Fibroblast of pulmonary artery (primary cell): ENCODE data around the gene CMTM2.

Experiments used
- DNase-seq: peaks from one replicate; pipeline ENCODE4 v3.0.0-alpha.2; 2010; ENCODE audit warnings: low read depth
- H3K4me3 ChIP-seq: replicated peaks from 2 replicates; pipeline ENCODE4 v1.5.1; 2011; ENCODE audit warnings: low read depth, mild to moderate bottlenecking, control low read depth, low read length, moderate library complexity
- TF ChIP-seq, protein P1 (sequence below): IDR thresholded peaks from 2 replicates; pipeline ENCODE4 v1.5.1; 2011; ENCODE audit warnings: mild to moderate bottlenecking, control low read depth, low read length, inconsistent platforms; ENCODE audit errors: missing control alignments

The CMTM2 gene

DNA sequence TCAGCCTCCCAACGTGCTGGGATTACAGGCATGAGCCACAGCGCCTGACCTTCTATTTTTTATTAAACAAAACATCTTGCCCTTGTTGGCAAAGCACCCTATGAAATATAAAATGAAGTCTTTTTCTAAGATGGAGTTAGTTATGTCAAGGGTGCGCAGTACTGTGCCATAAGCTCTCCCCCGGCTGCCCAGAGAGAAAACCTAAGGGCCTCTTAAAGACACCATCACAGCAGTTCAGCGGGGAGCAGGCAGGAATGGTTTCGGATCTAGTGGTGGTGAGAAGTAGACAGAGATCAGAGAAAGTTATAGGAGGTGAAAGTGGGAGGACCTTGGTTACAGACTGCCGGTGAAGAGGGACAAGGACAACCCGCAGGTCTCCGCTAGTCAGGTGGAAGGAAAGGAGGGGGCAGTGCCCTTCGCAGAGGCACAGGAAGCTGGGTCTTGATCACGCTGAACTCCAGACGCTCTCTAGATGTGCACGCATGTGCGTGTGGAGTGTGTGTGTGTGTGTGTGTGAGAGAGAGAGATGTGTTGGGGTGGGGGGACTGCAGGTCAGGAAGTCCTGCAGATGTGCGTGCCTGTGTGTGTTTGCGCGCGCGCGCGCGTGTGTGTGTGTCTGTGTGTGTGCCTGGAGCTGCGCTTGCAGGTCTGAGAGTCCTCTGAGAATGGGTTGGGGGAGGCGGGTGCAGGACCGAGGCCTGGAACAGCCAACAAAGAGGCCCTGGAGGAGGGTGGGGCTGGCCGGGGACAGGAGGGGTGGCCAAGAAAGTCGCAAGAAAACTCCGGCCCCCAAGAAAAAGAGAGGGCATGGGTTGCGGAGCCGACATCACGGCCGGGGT is 24.5 kb downstream of the CMTM2 start:
- TF ChIP-seq, protein P1, sequence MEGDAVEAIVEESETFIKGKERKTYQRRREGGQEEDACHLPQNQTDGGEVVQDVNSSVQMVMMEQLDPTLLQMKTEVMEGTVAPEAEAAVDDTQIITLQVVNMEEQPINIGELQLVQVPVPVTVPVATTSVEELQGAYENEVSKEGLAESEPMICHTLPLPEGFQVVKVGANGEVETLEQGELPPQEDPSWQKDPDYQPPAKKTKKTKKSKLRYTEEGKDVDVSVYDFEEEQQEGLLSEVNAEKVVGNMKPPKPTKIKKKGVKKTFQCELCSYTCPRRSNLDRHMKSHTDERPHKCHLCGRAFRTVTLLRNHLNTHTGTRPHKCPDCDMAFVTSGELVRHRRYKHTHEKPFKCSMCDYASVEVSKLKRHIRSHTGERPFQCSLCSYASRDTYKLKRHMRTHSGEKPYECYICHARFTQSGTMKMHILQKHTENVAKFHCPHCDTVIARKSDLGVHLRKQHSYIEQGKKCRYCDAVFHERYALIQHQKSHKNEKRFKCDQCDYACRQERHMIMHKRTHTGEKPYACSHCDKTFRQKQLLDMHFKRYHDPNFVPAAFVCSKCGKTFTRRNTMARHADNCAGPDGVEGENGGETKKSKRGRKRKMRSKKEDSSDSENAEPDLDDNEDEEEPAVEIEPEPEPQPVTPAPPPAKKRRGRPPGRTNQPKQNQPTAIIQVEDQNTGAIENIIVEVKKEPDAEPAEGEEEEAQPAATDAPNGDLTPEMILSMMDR, result no peak
- DNase-seq, result peak; percentile 66
- peak overlapping the region; percentile 68 for H3K4me3 ChIP-seq

DNA sequence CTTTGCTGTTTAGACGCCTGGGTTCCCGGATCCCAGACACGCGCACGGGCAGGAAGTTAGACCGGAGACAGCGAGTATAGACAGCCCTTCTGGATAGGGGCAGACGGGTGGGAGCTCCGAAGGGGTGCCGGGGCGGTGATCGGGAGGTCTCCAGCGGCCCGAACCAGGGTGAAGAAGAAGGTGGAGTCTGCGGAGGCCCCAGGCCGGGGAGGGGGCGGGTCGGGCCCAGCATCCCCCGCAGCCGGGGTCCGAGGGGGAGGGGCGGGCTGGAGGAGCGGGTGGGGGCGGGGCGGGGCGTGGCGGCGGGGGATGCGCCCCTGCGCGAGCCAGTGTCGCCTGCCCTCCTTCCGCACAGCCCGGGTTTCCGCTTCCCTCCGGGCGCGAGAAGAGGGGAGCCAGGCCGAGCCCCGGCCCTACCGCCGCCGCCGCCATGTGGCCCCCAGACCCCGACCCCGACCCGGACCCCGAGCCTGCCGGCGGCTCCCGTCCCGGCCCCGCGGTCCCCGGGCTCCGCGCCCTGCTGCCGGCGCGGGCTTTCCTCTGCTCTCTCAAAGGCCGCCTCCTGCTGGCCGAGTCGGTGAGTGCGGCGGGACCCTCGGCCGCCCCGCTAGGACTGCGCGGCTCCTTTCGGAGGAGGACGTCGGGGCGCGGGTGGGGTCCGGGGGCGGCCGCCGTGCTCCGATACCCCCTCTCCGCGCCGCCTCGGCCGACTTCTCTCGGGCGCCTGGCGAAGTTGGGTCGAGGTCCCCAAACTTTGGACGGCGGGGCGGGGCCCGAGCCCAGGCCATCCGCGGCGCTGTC is 25.3 kb downstream of the CMTM2 start, which contains the start of gene CMTM3:
CMTM3 (plus strand) TSS at position 329 of the 801 bp plus-strand sequence; CDS start at position 431, 102 bp downstream.
- TF ChIP-seq, protein P1, result peak; percentile 41
- H3K4me3 ChIP-seq, result peak within 1 kb of the TSS; percentile 68
- DNase-seq, result peak; percentile 64

DNA sequence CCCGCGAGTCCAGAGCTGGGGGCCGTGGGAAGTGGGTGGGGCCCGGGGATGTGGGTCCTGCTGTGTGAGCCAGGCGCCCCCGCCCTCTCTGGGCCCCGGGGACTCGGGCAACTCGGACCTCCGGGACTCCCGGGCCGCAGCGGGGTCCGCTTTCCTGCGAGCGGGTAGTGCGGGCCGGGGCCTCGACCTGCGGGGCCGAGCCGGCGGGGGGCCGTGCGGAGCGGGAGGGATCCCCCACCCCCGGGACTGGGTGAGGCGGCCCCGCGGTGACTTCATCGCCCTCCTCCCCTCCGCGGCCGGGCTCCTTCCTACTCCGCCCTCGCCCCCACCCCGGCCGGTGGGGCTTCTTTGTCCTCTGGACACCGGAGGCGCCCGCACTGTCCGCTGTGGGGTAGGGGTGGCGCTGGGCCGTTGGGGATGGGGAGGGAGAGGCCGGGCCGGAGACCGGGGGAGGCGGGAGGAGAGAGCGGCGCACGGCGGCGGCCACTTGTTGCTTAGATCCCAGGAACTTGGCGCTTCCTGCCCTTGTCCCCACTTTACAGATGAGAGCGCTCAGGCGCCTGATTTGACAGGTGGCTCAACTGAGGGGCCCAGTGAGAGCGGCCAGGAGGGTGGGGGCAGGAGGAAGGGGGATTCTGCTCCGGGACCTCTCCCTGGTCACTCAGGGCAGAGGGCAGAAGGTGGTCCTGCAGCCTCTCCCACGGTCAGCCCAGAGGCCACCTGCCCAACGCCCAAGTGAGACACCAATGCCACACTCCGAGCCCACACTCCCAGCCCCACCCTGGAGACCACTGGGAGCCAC is 26.1 kb downstream of the CMTM2 start:
- DNase-seq, result peak; percentile 28
- H3K4me3 ChIP-seq, result peak overlapping the region; percentile 68
- TF ChIP-seq, protein P1, result no peak

DNA sequence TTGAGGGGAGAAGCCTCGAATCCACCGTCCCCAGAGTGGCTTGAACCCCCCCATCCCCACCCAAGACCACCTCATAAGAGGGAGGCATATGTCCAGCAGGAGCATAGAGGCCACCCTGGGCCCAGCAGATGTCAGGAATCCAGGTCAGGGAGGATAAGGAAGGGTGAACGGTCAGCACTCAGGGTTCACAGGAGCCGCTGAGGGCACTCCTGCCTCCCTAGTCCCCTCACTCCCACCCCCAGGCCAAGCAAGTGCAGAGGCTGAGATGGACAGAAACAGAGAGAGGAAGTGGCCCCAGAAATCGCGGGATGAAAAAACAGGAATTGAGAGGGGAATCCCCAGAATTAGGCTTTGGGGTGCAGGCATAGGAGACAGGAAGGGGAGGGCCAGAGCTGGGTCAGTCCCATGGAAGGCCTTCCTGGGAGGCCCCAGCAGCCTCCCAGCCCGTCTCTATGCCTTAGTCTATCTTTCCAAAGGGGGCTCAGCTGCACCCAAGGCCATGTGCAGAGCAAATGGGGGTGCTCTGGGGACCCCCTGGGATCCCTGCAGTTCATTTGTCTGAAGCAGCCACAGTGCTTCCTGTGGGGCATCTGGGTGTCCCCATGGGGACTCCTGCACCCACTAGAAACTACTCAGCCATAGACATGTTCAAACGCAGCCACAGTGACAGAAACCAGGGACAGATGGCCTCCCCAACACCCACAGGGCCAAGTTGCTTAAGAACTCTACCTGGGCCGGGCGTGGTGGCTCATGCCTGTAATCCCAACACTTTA is 26.9 kb downstream of the CMTM2 start:
- TF ChIP-seq, protein P1, result no peak
- DNase-seq, result no peak
- H3K4me3 ChIP-seq, result peak overlapping the region; percentile 68

DNA sequence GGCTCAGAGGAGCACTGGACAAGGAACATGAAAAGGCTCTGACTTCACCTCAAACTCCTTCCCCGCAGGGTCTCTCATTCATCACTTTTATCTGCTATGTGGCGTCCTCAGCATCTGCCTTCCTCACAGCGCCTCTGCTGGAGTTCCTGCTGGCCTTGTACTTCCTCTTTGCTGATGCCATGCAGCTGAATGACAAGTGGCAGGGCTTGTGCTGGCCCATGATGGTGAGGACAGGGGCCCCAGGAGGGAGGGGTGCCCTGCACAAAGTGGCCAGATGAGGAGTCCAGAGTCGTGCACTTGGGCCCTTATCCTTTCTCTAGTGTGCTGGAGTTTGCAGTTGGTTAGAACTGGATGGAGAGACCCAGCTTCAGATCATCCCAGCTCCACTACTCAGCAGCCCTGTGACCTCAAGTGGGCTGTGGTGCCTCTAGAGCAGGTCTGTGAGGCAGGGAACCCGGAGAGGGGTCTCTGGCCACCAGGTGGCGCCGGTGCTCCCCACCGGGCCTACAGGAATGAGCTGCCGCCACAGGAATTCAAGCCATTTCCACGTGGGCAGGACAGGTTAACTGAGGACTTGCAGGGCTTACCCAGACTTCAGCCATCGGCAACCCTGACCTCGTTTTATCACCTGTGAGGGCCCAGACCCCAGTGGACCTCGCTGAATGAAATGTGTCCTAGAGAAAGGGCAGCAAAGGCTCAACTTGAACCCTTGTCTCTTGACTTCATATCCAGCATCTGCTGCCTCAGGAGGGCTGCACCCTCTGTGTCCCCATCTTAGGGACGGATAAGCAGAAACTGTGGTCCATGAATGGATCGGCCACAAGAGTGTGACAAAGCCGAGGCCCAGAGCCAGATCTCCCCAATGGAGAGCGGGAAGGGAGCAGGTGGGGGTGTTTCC is 29.2 kb downstream of the CMTM2 start:
- H3K4me3 ChIP-seq, result no peak overlapping the region
- TF ChIP-seq, protein P1, result peak; percentile 92
- DNase-seq, result peak; percentile 91
